Measurements from ENCODE around the gene PSG11. TPM values are rescaled to one million over a fixed set of nuclear protein-coding genes. Genes with fewer than 3 reads are reported as not detected.
"Not testable (repeated sequence)": the region's sequence is repeated elsewhere in the genome, so short reads cannot be mapped to it uniquely, and the experiment has no call there.

PSG11 gene
- total RNA-seq: not detected
- polyA plus RNA-seq (2013, experiment 1 of 2): not detected
- polyA plus RNA-seq (2013, experiment 2 of 2): not detected
- long read RNA-seq, experiment 1: 0 reads
- long read RNA-seq, experiment 2: 0 reads
- long read RNA-seq, experiment 3: 0 reads
- long read RNA-seq, experiment 4: 0 reads

GRCh38 chr19:43026369-43026768 is at the start of gene PSG11:
TSS of gene PSG11 (minus strand) at chr19:43026469. CDS start at chr19:43026372, 97 bp downstream.
- DNase-seq; H3K27me3 Mint-ChIP-seq (ENCODE audit: insufficient read depth); H3K36me3 Mint-ChIP-seq (ENCODE audit: low read depth); H3K27ac Mint-ChIP-seq; H3K27ac ChIP-seq (ENCODE audit: low read depth, low read length); H3K4me1 ChIP-seq (ENCODE audit: control insufficient read depth, insufficient read depth, low read length); H3K36me3 ChIP-seq (ENCODE audit: control insufficient read depth, insufficient read depth, low read length); H3K9ac ChIP-seq (ENCODE audit: extremely low read depth, low read length, poor library complexity, severe bottlenecking); H3K9me3 ChIP-seq (ENCODE audit: control insufficient read depth, low read length); H3K27me3 ChIP-seq (ENCODE audit: control insufficient read depth, insufficient read depth, low read length, poor library complexity, severe bottlenecking); H3K4me1 Mint-ChIP-seq; H3K4me3 Mint-ChIP-seq; H3K4me3 ChIP-seq (ENCODE audit: low read length): not testable (repeated sequence)
- peaks cover 96% of the 10 kb centered on the region for H3K9me3 Mint-ChIP-seq
- WGBS, 2 experiments (ENCODE audit: insufficient coverage in 1 of 2, insufficient read length in 1 of 2): 83 to 84% methylated on average over 3 to 6 of the region's 6 CpGs

GRCh38 chr19:43062418-43062817 is 36.1 kb upstream of the PSG11 start:
- H3K4me1 Mint-ChIP-seq; DNase-seq; H3K4me3 Mint-ChIP-seq; H3K4me1 ChIP-seq (ENCODE audit: control insufficient read depth, insufficient read depth, low read length); H3K36me3 ChIP-seq (ENCODE audit: control insufficient read depth, insufficient read depth, low read length); H3K36me3 Mint-ChIP-seq (ENCODE audit: low read depth); H3K9ac ChIP-seq (ENCODE audit: extremely low read depth, low read length, poor library complexity, severe bottlenecking); H3K4me3 ChIP-seq (ENCODE audit: low read length); H3K27ac Mint-ChIP-seq; H3K9me3 ChIP-seq (ENCODE audit: control insufficient read depth, low read length); H3K27me3 ChIP-seq (ENCODE audit: control insufficient read depth, insufficient read depth, low read length, poor library complexity, severe bottlenecking); H3K27ac ChIP-seq (ENCODE audit: low read depth, low read length); H3K27me3 Mint-ChIP-seq (ENCODE audit: insufficient read depth): not testable (repeated sequence)
- peaks cover 89% of the 10 kb centered on the region for H3K9me3 Mint-ChIP-seq
- WGBS, 2 experiments (ENCODE audit: insufficient coverage in 1 of 2, insufficient read length in 1 of 2): 71 to 77% methylated on average over 3 of the region's 3 CpGs

GRCh38 chr19:43061326-43061725 is 35.1 kb upstream of the PSG11 start:
- not testable (repeated sequence) for H3K4me1 Mint-ChIP-seq; H3K27me3 Mint-ChIP-seq (ENCODE audit: insufficient read depth); H3K4me1 ChIP-seq (ENCODE audit: control insufficient read depth, insufficient read depth, low read length); H3K9me3 ChIP-seq (ENCODE audit: control insufficient read depth, low read length); H3K4me3 Mint-ChIP-seq; H3K27me3 ChIP-seq (ENCODE audit: control insufficient read depth, insufficient read depth, low read length, poor library complexity, severe bottlenecking); DNase-seq; H3K36me3 ChIP-seq (ENCODE audit: control insufficient read depth, insufficient read depth, low read length); H3K36me3 Mint-ChIP-seq (ENCODE audit: low read depth); H3K4me3 ChIP-seq (ENCODE audit: low read length); H3K9ac ChIP-seq (ENCODE audit: extremely low read depth, low read length, poor library complexity, severe bottlenecking); H3K27ac Mint-ChIP-seq; H3K27ac ChIP-seq (ENCODE audit: low read depth, low read length)
- H3K9me3 Mint-ChIP-seq: peaks cover 89% of the 10 kb centered on the region
- 57 to 81% methylated on average over 1 to 3 of the region's 3 CpGs for WGBS, 2 experiments (ENCODE audit: insufficient coverage in 1 of 2, insufficient read length in 1 of 2)

- H3K4me3 Mint-ChIP-seq, H3K27ac Mint-ChIP-seq: not testable (repeated sequence)
Measured at GRCh38 chr19:43060254-43060653, 34.0 kb upstream of the PSG11 start.

GRCh38 chr19:43059482-43059881 is 33.2 kb upstream of the PSG11 start:
- DNase-seq; H3K27ac Mint-ChIP-seq; H3K4me3 ChIP-seq (ENCODE audit: low read length); H3K4me3 Mint-ChIP-seq; H3K36me3 ChIP-seq (ENCODE audit: control insufficient read depth, insufficient read depth, low read length); H3K27me3 ChIP-seq (ENCODE audit: control insufficient read depth, insufficient read depth, low read length, poor library complexity, severe bottlenecking); H3K4me1 Mint-ChIP-seq; H3K9ac ChIP-seq (ENCODE audit: extremely low read depth, low read length, poor library complexity, severe bottlenecking); H3K27ac ChIP-seq (ENCODE audit: low read depth, low read length); H3K4me1 ChIP-seq (ENCODE audit: control insufficient read depth, insufficient read depth, low read length); H3K36me3 Mint-ChIP-seq (ENCODE audit: low read depth); H3K27me3 Mint-ChIP-seq (ENCODE audit: insufficient read depth): not testable (repeated sequence)
- H3K9me3 Mint-ChIP-seq: peaks cover 95% of the 10 kb centered on the region
- H3K9me3 ChIP-seq (ENCODE audit: control insufficient read depth, low read length): peaks cover 10% of the 10 kb centered on the region
- WGBS, 2 experiments (ENCODE audit: insufficient coverage in 1 of 2, insufficient read length in 1 of 2): 80% methylated on average over 2 of the region's 2 CpGs; no CpG with 5 or more reads in 1 of the 2 experiments

More at GRCh38 chr19:43060254-43060653, 34.0 kb upstream of the PSG11 start:
- H3K9me3 Mint-ChIP-seq: peaks cover 89% of the 10 kb centered on the region
- not testable (repeated sequence) for H3K27me3 ChIP-seq (ENCODE audit: control insufficient read depth, insufficient read depth, low read length, poor library complexity, severe bottlenecking); H3K27ac ChIP-seq (ENCODE audit: low read depth, low read length); H3K9ac ChIP-seq (ENCODE audit: extremely low read depth, low read length, poor library complexity, severe bottlenecking); H3K36me3 ChIP-seq (ENCODE audit: control insufficient read depth, insufficient read depth, low read length); H3K36me3 Mint-ChIP-seq (ENCODE audit: low read depth); H3K27me3 Mint-ChIP-seq (ENCODE audit: insufficient read depth); H3K4me3 ChIP-seq (ENCODE audit: low read length); H3K9me3 ChIP-seq (ENCODE audit: control insufficient read depth, low read length); H3K4me1 Mint-ChIP-seq; DNase-seq; H3K4me1 ChIP-seq (ENCODE audit: control insufficient read depth, insufficient read depth, low read length)
- 75 to 77% methylated on average over 3 of the region's 3 CpGs for WGBS, 2 experiments (ENCODE audit: insufficient coverage in 1 of 2, insufficient read length in 1 of 2)

- not testable (repeated sequence) for H3K4me1 ChIP-seq (ENCODE audit: control insufficient read depth, insufficient read depth, low read length); H3K4me1 Mint-ChIP-seq; H3K27me3 ChIP-seq (ENCODE audit: control insufficient read depth, insufficient read depth, low read length, poor library complexity, severe bottlenecking); DNase-seq; H3K27me3 Mint-ChIP-seq (ENCODE audit: insufficient read depth); H3K27ac ChIP-seq (ENCODE audit: low read depth, low read length); H3K4me3 ChIP-seq (ENCODE audit: low read length); H3K36me3 ChIP-seq (ENCODE audit: control insufficient read depth, insufficient read depth, low read length); H3K36me3 Mint-ChIP-seq (ENCODE audit: low read depth); H3K27ac Mint-ChIP-seq; H3K9ac ChIP-seq (ENCODE audit: extremely low read depth, low read length, poor library complexity, severe bottlenecking); H3K4me3 Mint-ChIP-seq
- H3K9me3 Mint-ChIP-seq: peaks cover 93% of the 10 kb centered on the region
- WGBS, 2 experiments (ENCODE audit: insufficient coverage in 1 of 2, insufficient read length in 1 of 2): no CpG with 5 or more reads among the region's 2 CpGs
- H3K9me3 ChIP-seq (ENCODE audit: control insufficient read depth, low read length): peaks cover 10% of the 10 kb centered on the region
Measured at GRCh38 chr19:43058440-43058839, 32.2 kb upstream of the PSG11 start.

GRCh38 chr19:43047966-43048365 is 21.7 kb upstream of the PSG11 start:
- H3K4me1 Mint-ChIP-seq; H3K36me3 ChIP-seq (ENCODE audit: control insufficient read depth, insufficient read depth, low read length); DNase-seq; H3K27me3 ChIP-seq (ENCODE audit: control insufficient read depth, insufficient read depth, low read length, poor library complexity, severe bottlenecking); H3K36me3 Mint-ChIP-seq (ENCODE audit: low read depth); H3K4me3 ChIP-seq (ENCODE audit: low read length); H3K9ac ChIP-seq (ENCODE audit: extremely low read depth, low read length, poor library complexity, severe bottlenecking); H3K27me3 Mint-ChIP-seq (ENCODE audit: insufficient read depth); H3K27ac Mint-ChIP-seq; H3K4me3 Mint-ChIP-seq; H3K4me1 ChIP-seq (ENCODE audit: control insufficient read depth, insufficient read depth, low read length); H3K27ac ChIP-seq (ENCODE audit: low read depth, low read length); H3K9me3 ChIP-seq (ENCODE audit: control insufficient read depth, low read length): not testable (repeated sequence)
- 71 to 91% methylated on average over 3 of the region's 3 CpGs for WGBS, 2 experiments (ENCODE audit: insufficient coverage in 1 of 2, insufficient read length in 1 of 2)
- H3K9me3 Mint-ChIP-seq: peaks cover 58% of the 10 kb centered on the region
